ENCODE data around the gene LYAR. TPM values are rescaled to one million over a fixed set of nuclear protein-coding genes. Genes with fewer than 3 reads are reported as not detected.

LYAR gene, protein sequence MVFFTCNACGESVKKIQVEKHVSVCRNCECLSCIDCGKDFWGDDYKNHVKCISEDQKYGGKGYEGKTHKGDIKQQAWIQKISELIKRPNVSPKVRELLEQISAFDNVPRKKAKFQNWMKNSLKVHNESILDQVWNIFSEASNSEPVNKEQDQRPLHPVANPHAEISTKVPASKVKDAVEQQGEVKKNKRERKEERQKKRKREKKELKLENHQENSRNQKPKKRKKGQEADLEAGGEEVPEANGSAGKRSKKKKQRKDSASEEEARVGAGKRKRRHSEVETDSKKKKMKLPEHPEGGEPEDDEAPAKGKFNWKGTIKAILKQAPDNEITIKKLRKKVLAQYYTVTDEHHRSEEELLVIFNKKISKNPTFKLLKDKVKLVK
- total RNA-seq, result 12.5 TPM
- long read RNA-seq, transcript LYAR-201 (10 exons, 1,569 nt), result major isoform, 14 of 15 reads
- long read RNA-seq, partial matches to known transcripts, result 0 of 15 reads
- long read RNA-seq, other reads (novel, unspliced or antisense), result 1 of 15 reads

DNA sequence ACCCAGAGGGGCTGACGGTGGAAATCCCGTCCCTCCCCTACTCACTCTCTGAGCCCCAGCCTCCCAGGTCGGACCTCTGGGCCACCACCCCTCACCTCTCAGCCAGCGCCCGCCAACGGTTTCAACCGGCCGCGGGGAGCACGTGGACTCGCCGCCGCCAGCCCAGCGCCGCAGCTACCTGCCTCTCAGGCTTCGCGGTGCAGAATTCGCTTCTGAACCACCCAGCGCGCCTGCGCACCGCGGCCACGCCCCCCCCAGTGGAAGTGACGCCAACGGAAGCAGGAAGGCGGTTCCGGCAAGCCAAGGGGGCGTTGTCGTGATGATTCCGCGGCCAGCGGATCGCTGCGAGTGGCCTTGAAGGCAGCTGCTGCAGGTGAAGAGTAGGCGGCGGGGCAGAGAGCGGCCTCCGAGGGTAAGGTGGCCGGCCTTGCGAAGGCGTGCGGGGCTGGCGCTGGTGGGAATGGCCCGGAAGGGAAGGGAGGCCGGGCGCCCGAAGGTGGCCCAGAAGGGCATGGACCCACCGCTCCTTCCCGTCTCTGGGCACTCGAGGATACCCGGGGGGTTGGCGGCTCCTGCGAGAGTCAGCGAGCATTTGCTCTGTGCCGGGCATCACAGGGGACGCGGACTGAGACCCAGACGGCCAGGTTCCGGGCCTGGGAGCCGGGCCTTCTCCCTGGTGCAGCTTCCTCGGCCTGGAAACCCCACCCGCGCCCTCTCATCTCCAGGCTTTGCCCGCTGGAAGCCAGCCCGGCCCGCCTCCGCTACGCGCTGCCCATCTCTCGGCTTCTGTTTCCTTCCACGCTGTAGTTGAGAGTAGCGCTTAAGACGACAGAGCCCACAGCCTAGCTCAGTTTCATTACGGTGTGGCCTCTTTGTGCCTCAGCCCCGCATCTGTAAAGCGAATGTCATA is at the start of gene LYAR, which contains the start of gene ZBTB49:
Gene LYAR (minus strand): TSS at position 214 of the 910 bp plus-strand sequence. CDS start 6,412 bp downstream, outside the sequence.
Gene ZBTB49 (plus strand): TSS at position 311 of the 910 bp plus-strand sequence. CDS start 9,695 bp downstream, outside the sequence.
- Histone ChIP-seq H3K27ac (replicated peaks) (peak within 1 kb of the TSS; percentile 88), H3K27me3 (ENCODE audit: low read depth) (no peaks in the 10 kb centered on the region), H3K4me1 (peaks cover 52% of the 10 kb centered on the region), H3K4me3 (peak within 1 kb of the TSS; percentile 99), H3K36me3 (peaks cover 5% of the 10 kb centered on the region), H3K9me3 (replicated peaks) (no peaks in the 10 kb centered on the region)
- peak; percentile 93 for DNase-seq
- intact Hi-C loops (cut with micrococcal nuclease), result no loop called here
- TF ChIP-seq, protein P1, sequence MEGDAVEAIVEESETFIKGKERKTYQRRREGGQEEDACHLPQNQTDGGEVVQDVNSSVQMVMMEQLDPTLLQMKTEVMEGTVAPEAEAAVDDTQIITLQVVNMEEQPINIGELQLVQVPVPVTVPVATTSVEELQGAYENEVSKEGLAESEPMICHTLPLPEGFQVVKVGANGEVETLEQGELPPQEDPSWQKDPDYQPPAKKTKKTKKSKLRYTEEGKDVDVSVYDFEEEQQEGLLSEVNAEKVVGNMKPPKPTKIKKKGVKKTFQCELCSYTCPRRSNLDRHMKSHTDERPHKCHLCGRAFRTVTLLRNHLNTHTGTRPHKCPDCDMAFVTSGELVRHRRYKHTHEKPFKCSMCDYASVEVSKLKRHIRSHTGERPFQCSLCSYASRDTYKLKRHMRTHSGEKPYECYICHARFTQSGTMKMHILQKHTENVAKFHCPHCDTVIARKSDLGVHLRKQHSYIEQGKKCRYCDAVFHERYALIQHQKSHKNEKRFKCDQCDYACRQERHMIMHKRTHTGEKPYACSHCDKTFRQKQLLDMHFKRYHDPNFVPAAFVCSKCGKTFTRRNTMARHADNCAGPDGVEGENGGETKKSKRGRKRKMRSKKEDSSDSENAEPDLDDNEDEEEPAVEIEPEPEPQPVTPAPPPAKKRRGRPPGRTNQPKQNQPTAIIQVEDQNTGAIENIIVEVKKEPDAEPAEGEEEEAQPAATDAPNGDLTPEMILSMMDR (IDR thresholded peaks at IDR 0.05; ENCODE audit: borderline replicate concordance), result no peak

DNA sequence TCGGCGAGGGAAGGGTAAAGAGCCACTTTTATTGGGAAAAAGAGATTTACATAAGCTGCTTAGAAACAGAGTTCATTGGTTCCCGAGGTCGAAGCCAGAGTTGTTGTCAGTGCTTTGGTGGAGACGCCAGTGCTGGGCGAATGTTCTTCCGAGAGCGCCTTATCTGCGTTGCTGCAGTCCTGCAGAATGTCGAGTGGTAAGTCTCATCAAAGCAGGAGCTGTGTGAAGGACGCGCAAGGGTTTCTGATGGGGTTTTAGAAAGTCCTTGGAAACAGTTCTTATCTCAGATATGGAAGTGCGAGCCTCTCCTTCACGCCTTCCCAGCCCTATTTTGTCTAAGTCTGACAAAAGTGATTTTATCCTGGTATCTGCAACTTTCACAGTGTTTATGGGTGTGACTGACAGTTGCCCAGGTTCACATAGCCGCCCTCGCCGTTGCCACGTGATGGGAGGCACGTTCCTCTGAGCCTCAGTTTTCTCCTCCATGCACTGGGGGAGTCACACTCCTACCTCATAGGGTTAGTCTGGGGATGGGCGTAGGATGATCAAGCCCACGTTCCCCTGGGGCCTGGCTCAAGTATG is 49.6 kb upstream of the LYAR start:
- TF ChIP-seq, protein P1 (IDR thresholded peaks at IDR 0.05; ENCODE audit: borderline replicate concordance), result no peak
- Histone ChIP-seq H3K4me3 (no peak overlapping the region), H3K27ac (replicated peaks) (no peak overlapping the region), H3K36me3 (no peaks in the 10 kb centered on the region), H3K4me1 (peaks cover 12% of the 10 kb centered on the region), H3K27me3 (ENCODE audit: low read depth) (peaks cover 24% of the 10 kb centered on the region), H3K9me3 (replicated peaks) (no peaks in the 10 kb centered on the region)
- no peak for DNase-seq
- intact Hi-C loops (cut with micrococcal nuclease), result no loop called here

DNA sequence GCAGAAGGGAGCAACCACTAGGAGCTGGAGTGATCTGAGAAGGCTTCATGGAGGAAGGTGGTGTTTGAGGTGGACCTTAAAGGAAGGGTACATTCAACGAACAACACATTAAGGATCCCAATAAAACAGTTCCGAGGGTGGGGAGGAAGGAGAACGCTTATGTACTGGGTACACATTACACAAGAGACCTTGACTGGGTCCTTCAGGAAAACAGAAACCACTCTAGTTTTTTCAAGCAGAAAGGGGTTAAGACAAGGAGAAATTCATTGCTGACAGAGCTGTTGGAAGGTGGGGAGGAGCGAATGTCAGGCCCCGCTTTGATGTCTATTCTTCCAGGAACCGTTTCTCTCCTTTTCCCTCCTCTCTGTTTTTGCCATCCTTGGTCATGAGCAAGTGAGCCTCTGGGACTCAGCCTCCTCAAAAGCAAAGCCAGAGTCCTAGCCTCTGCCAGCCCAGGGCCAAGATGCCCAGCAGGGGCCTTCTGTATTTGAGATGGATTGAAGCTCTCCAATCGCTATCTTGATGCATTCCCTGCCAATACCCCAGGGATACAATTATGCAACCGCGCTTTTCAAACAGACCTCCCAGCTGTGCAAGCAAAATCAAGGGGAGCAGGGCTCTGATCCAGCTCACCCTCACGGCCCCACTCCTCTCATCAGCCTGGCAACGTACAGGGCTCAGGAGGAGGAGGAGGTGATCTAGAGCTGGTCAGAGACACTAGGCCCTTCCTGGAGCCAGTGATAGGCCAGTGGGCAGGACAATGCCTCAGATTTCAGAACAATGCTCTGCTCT is 48.5 kb upstream of the LYAR start:
- TF ChIP-seq, protein P1 (IDR thresholded peaks at IDR 0.05; ENCODE audit: borderline replicate concordance), result no peak
- DNase-seq, result no peak
- intact Hi-C loops (cut with micrococcal nuclease), result no loop called here
- Histone ChIP-seq H3K4me3 (no peak overlapping the region), H3K27ac (replicated peaks) (no peak overlapping the region), H3K36me3 (no peaks in the 10 kb centered on the region), H3K4me1 (peaks cover 12% of the 10 kb centered on the region), H3K9me3 (replicated peaks) (no peaks in the 10 kb centered on the region), H3K27me3 (ENCODE audit: low read depth) (peaks cover 22% of the 10 kb centered on the region)

DNA sequence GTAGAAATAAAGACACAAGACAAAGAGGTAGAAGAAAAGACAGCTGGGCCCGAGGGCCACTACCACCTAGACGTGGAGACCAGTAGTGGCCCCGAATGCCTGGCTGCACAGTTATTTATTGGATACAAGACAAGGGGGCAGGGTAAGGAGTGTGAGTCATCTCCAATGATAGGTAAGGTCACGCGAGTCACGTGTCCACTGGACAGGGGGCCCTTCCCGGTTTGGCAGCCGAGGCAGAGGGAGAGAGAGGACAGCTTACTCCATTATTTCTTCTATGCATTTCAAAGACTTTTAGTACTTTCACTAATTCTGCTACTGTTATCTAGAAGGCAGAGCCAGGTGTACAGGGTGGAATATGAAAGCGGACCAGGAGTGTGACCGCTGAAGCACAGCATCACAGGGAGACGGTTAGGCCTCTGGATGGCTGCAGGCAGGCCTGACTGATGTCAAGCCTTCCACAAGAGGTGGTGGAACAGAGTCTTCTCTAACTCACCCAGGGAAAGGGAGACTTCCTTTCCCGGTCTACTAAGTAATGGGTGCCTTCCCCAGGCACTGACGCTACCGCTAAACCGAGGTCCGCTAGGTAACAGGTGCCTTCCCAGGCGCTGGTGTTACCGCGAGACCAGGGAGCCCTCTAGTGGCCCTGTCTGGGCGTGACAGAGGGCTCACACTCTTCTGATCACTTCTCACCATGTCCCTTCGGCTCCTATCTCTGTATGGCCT is 45.0 kb upstream of the LYAR start:
- TF ChIP-seq, protein P1 (IDR thresholded peaks at IDR 0.05; ENCODE audit: borderline replicate concordance), result peak; percentile 80
- Histone ChIP-seq H3K27me3 (ENCODE audit: low read depth) (peaks cover 13% of the 10 kb centered on the region), H3K9me3 (replicated peaks) (peaks cover 6% of the 10 kb centered on the region), H3K27ac (replicated peaks) (no peak overlapping the region), H3K4me1 (peaks cover 10% of the 10 kb centered on the region), H3K36me3 (no peaks in the 10 kb centered on the region), H3K4me3 (no peak overlapping the region)
- intact Hi-C loops (cut with micrococcal nuclease), result loop anchor here (5.0 kb wide), 1 partner anchor 83 kb away; no protein-coding TSS in a partner anchor
- DNase-seq, result peak; percentile 41
